HG02763 (cell line): Measurements from ENCODE around the gene DDX25.

Experiments
- ATAC-seq: cut with Tn5 transposase; IDR thresholded peaks from one replicate; pipeline ENCODE4 v1.9.1; 2021; ENCODE audit warnings: mild to moderate bottlenecking, moderate library complexity; ENCODE audit not compliant: unreplicated experiment

DDX25 gene

DNA sequence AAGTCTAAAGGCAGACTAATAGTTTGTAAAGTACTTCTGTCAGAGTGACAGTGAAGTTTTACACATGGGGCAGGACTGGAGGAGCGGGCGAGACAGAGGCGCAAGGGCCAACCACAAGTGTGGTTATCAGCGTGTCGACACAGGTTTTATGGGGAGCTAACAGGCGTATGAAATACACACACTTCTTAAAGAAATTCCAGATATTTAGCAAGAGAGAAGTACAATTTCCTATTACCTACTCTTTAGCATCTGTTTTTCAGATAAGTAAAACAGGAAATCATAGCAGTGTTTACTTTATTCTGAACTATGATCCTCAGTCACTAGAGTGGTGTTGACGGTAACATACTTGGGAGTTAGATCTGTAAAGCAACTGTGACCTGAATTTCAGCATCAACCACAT, 64.0 kb downstream of the DDX25 start:
- ATAC-seq = no peak

DNA sequence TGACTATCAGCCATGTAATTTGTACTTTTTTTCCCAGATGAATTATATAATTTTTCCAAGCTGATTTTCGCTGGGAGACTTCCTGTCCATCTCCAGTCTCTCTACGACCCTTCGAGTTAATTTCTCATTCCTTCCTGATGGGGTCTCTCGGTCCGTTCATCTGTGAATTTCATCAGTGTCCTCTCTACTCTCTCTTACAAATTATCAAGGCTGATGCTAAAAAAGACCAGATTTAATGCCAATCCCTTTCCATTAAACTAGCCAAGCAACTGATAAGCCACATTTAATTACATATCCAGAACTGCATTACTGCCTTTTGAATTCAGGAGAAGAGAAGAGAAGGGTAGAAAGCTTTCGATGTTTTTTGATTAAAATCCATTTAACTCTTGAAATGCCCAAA, 67.3 kb downstream of the DDX25 start:
- ATAC-seq = no peak

DNA sequence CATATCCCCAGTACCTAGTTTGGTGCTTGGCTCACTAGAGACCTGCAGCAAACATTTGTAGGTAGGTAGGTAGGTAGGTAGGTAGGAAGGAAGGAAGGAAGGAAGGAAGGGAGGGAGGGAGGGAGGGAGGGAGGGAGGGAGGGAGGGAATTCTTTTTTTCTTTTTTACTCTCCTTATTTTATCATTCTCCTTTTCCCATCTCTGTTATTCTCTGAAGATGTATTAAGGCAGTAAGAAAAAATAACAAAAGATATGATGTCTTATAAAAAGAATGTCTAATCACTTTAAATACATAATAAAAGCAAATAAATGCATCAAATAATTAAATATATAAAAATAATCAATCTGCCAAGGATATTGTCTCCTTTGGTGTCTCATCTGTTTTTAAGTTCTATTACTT, 70.0 kb downstream of the DDX25 start:
- ATAC-seq = no peak

DNA sequence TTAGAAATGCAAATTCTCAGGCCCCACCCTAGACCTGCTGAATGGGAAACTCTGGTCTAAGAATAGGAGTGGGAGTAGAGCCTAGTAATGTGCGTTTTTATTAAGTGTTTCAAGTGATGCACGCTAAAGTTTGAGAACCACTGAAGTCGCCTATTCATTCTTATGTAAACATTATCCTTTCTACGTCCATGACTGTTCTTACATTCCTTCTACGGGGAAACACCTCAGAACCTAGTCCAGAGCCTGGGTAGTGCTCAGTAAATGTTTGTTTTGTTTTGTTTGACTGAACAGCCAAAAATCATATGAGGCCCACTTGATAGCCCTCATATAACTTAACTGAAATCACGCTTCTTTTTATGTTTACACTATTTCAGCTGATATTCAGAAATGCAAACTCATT, 71.3 kb downstream of the DDX25 start:
- no peak for ATAC-seq

DNA sequence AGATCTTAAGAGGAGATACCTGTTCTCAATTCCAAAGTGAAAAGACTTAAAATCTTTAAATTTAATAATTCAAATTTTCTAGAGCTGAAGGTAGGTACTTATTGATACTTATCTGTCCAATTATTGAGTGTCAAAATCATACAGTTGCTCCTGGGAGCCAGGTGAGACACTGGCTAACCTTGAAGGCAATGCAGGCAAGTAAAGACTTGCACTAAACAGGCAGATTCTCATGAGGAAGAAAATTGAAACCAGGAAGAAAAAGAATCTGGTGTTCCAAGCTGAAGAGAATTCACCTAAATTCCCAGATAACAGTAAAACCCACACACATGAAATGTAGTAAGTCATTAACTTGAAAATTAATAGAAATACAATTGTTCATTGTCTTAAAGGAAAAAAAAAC, 71.8 kb downstream of the DDX25 start:
- no peak for ATAC-seq

DNA sequence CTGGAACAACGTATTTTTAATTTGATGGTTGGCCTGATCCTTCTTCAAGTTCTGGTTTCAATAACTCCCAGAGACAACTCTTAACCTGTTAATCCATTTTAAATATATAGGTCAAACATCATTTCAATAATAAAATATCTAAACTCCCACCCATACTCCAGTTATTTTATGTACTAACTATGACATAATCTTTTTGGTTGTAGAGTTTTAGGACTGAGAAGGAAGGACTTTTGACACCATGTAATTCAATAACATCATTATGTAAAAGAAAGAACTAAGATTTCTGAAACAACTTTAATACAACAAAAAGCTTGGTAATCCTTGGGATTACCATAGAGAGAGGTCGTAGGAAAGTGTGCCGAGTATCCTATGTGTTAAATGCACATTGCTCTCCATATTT, 73.0 kb downstream of the DDX25 start:
- no peak for ATAC-seq

DNA sequence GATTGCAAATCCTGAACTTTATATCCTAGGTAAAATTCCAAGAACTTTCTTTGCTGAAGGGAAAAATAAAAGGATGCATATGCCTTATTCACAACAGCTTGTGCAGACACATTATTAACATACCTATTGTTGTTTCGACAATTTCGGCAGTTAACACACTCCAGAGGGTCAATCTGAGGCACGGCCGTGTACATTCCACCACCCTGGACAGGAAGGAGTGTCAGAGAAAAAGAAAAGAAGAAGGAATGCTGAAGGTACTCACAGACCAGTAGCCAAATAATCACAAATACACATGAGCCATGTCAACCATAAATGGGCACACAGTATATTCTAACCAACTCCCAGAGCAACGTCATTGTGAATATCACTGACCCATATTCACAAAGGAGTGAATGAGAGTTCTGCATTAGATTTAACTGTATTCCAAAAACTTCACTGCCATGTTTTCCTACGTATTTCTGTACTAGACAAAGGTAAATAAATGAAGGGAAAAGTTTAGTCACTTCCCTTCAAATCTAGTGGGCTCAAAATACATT, 73.9 kb downstream of the DDX25 start:
- no peak for ATAC-seq
